ENCODE results near the gene CDCP1. TPM values are rescaled to one million over a fixed set of nuclear protein-coding genes. Genes with fewer than 3 reads are reported as not detected.
"Not testable (repeated sequence)": the region's sequence is repeated elsewhere in the genome, so short reads cannot be mapped to it uniquely, and the experiment has no call there.

Gene CDCP1
- total RNA-seq, 1 donor from 2014 or later = 0.53 TPM

DNA sequence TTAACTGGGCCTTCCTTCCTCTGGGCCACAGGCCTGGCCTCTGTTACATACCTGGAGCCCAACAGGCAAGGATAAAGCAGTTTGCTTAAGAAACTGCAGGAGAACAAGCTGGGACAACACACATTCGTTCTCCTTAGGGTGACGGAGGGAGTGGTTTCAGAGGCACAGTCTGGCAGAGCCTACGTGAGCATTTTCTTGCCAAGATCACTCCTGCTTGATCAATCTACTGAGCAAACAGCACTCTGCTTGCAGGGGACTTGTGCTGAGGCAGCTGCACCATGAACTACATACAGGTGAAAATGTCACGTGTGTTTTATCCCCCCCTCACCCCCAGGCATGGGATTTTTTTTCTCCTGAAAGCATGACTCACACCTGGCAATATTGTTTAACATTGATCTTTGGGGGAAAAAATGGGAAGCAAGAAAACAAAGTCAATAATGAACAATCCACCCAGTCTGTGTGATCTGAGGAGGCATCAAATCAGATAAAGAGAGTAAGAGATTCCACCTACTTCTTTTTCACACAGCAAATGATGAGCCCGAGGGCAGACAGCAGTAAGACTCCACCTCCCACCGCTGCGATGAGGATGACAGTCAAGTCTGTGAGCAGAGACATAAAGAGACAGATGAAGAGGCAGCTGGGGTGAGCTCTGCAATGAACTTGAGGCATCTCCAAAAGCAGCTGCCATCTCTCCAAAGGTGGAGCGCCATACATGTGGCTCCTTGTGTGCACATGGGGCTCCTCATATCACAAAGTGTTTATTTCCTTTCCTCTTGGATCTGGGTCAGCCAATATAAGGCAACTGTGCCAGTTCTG lies 57.4 kb downstream of the CDCP1 start:
- ATAC-seq (peak; percentile 95), DNase-seq (ENCODE audit: low spot score) (peak; percentile 61)

DNA sequence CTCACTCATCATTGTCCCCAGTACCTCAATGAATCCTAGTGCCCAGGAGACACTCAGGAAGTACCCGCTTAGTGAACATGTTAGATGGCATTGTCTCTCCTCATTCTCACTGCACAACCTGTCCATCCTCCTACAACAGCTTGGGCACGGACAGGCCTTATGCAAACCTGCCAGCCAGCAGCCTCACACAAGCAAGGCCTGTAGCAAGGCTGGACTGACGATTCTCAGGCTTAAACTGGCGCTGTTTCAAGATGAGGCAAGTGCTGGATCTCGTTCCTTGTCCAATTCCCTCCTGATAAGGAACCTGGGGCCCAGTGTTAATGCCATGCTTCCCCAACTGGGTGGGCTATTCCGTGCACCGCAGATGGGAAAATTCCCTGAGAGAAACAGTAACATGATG lies 59.0 kb downstream of the CDCP1 start:
- DNase-seq (ENCODE audit: low spot score) (no peak), ATAC-seq (no peak)

DNA sequence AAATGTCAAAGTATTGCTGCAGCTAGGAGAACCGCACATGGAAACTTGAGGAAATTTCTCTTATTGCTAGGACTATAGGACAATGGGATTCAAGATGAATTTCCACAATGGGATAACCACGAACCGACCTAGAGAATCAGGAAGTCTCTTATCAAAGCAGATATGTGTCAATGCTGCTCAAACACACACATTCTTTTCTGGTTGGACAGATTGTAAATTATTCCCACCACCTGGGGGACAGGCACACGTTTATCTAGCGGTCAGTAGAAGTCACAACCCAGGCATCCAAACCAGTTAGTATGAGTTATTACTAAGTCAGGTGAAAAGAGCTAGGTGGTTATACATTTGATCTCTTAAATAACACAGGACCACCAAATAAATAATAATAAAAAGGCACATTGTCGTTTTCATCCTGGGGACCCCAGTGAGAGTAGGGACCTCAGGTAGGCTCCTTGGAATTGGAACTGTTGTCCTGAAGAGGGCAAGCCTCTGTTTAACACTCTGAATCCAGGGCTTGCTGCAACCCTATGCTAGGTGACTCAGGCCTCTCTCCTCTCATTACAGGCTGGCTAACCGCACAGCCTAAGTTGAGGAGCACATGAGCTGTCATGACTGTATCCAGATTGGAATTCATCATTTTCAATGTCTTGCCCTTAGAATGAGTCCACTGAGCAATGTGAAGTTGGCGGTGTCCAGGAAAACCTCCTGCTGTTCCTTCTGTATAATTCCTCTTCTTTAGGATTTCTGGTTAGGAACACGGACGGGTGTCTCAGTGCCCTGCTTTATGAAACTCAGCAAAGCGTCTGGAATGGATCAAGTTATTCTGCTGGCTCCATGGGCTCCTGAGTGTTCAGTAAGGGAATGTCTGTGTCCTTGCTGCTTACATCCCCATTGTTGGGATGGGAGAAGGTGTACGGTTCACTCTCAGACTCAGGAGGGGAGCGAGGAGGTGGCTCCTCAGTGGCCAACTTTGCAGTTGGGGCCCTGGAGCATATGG lies 61.1 kb downstream of the CDCP1 start:
- ATAC-seq = no peak
- DNase-seq (ENCODE audit: low spot score) = no peak

DNA sequence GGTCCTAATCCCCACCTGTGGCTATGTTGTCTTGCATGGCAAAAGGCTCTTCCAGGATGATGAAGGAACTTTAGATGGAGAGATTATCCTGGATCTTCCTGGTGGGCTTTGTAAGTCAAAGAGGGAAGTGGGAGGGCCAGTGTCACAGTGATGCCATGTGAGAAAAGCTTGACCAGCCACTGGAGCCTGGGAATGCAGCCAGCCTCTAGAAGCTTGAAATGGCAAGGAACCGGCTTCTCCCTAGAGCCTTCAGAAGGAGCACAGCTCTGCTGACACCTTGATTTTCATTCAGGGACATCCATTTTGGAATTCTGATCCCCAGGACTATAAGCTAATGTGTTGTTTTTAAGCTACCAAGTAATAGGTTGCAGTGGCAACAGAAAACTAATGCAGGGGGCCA lies 61.8 kb downstream of the CDCP1 start:
- ATAC-seq = no peak
- DNase-seq (ENCODE audit: low spot score) = no peak

DNA sequence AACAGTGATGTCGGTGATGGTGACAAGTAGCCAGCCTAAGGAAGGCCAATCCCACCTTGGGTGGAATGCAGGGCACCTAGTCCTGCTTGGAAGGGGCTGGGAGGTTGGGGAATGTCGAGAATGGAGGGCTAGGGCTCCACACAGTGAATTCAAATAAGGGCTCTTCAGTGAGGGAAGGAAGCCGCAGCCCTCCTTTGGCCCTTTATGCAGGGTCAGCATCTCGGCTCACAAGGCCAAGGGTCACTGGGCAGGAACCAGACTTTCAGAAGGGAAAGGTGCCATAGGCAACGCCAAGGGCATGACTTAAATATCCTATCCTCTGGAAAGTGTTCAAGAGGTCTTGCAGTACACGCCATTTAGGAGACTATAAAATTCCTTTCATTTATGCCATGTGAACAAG lies 63.2 kb downstream of the CDCP1 start:
- ATAC-seq (no peak), DNase-seq (ENCODE audit: low spot score) (no peak)

DNA sequence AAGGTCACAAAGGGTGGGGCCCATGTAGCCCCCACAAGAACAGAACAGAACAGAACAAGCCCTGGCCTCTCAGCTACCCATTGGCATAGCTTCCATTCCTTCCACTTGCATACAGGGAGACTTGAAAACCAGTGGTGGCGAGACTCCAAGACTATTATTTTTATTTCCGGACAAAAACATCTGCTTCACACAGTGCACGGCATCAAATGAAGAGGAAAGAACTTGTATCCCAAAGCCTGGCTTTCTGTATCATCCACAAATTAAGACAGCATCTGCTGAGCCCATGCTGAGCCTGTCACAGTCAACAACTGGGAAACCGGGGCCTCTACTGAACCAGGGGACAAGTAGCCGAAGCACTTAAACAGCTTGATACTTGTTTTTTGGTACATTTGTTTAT lies 64.0 kb downstream of the CDCP1 start:
- DNase-seq (ENCODE audit: low spot score) (no peak), ATAC-seq (no peak)

DNA sequence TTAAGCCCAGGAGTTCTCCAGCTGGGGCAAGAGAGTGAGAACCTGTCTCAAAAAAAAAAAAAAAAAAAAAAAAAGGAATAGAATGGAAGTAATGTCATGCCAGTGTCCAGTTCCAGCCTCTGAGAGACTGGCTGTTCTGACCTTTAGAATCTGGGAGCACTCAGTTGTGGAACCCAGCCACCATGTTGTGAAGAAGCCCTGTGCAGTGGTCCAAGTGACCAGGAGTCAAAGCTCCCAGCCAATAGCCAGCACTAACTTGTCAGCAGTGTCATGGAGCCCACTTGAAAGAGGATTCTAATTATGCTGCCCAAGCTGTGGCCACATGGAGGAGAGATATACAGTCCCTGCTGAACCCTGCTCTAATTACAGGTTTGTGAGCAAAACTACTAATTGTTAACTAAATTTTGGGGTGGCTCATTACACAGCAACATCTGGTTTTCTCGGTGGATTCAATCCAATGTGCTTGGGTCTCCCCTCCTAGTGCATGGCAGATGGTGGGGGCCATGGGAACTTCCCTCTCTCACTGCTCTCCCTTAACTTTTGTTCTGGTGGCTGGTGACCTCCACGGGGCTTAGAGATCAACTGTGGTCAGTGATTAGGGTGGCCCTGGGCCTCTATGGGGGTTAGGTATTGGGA lies 64.6 kb downstream of the CDCP1 start:
- DNase-seq (ENCODE audit: low spot score) = no peak
- ATAC-seq = no peak

DNA sequence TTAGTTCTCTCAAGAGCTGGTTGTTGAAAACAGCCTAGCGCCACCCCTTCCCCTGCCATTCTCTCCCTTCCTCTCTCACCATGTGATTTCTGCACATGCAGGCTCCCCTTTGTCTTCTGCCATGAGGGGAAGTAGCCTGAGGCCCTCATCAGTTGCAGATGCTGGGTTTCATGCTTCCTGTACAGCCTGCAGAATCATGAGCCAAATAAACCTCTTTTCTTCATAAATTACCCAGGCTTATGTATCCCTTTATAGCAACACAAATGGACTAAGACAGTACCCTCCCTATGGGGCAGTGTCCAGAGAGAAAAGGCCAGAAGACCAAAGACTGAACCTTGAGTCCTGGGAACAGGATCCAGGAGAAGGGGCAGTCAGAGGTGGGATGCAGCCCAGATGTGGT lies 65.4 kb downstream of the CDCP1 start:
- no peak for ATAC-seq
- no peak for DNase-seq (ENCODE audit: low spot score)

DNA sequence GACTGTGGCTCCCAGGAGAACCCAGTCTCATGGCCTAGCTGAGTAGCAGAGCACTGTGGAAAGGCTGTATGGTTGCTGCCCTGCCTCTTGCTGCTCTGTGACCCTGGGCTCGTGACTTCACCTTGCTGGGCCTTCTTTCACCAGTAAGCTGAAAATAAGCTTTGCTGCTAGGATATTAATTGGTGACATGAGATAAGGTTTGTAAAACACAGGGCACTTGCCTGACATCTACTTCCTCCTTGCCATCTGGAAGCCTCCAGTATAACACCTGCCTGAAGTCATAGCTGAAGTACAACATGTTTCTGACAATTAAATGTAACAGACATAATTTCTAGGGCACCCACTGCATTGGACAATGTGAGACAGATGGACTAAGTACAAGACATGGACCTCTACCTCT lies 66.5 kb downstream of the CDCP1 start:
- DNase-seq (ENCODE audit: low spot score) (no peak), ATAC-seq (no peak)

DNA sequence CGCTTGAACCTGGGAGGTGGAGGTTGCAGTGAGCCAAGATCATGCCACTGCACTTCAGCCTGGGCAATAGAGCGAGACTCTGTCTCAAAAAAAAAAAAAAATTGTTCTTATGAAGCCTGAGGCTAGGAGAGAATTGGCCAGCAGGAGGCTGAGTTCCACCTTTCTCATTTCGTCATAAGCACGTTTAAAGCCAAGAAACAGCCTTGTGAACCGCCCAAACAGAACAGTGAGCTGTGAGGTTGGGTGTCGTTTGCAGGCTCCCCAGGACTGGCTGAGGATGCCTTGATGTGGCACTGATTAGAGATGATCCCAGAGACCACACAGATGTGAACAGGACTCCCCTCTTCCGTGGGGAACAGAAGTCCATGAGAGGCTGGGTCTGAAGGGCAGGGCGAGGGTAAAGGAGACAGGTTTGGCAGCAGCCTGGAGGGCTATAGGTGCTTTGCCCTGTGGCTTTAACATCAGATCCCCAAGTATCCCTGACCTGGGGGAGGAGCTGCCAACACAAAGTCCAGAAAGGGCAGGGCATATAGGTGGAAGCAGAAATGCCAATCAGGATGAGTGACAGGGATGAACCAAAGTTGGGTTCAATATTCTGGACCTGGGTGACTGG lies 67.2 kb downstream of the CDCP1 start:
- no peak for ATAC-seq

DNA sequence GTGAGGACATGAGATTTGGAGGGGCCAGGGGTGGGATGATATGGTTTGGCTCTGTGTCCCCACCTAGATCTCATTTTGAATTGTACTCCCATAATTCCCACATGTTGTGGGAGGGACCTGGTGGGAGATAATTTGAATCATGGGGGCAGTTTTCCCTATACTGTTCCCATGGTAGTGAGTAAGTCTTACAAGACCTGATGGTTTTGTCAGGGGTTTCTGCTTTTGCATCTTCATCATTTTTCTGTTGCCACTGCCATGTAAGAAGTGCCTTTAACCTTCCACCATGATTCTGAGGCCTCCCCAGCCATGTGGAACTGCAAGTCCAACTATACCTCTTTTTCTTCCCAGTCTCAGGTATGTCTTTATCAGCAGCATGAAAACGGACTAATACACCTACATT lies 67.9 kb downstream of the CDCP1 start:
- ATAC-seq; DNase-seq (ENCODE audit: low spot score): not testable (repeated sequence)

More for the DNA sequence above, 67.2 kb downstream of the CDCP1 start:
- no peak for DNase-seq (ENCODE audit: low spot score)

DNA sequence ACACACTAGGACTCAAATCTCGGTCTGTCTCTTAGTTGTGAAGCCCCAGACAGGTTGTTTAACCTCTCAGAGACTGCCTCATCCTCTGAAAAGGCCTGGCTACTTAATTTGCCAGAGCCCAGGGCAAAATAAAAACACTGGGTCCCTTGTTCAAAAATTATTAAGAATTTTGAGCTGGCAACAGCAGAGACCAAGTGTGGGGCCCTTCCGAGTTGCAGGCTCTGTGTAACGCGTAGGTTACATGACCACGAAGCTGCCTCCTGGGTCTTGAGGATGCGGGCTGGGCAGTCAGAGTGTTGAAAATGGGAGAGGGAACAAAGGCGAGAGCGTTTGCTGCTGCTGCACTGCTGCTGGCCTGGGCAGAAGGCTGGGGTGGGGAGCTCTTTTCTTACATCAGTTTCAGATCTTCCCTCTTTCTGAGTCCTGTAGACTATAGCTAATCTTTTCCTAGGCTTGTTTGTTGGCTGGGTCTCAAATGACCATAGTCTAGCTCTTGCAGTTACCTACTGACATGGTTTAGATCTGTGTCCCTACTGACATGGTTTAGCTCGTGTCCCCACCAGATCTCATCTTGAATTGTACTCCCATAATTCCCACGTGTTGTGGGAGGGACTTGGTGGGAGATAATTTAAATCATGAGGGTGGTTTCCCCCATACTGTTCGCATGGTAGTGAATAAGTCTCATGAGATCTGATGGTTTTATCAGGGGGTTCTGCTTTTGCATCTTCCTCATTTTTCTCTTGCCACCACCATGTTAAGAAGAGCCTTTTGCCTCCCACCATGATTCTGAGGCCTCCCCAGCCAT lies 70.2 kb downstream of the CDCP1 start:
- no peak for ATAC-seq
- no peak for DNase-seq (ENCODE audit: low spot score)

DNA sequence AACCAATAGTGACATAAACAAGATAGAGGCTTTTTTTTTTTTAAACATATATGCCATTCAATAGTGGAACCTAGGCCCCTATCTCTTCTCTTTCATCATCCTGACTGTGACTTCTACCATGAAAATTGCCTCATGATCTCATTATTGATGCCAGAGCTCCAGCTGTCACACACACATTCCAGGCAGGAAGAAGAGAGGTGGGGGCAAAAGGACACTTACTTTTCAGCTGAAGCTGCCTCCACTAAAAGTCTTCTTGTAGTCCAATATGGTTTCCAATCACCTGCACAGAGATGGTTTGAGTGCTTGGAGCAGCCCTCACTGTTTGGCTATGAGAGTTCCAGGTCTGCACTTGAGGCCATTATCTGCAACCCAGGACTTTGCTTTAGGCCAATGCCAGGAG lies 75.1 kb downstream of the CDCP1 start:
- DNase-seq (ENCODE audit: low spot score) = no peak
- no peak for ATAC-seq

DNA sequence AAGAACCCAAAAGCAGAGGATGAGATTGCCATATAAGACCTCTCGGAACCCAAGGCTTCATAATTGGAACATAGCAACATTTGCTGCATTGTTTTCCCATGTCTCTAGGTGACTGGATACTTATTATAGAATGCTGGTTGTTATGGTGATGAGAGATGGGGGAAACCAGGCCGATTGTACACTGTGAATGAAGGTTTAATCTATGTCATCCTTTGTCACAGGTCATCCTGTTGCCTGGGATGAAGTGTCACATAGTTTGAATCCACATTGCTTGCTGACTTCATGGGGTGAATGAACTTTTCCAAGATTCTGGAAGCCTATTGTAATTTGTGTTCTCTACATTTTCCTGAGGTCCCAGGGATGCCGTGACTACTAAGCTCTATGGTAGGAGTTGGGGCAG lies 78.2 kb downstream of the CDCP1 start:
- no peak for ATAC-seq
- no peak for DNase-seq (ENCODE audit: low spot score)

DNA sequence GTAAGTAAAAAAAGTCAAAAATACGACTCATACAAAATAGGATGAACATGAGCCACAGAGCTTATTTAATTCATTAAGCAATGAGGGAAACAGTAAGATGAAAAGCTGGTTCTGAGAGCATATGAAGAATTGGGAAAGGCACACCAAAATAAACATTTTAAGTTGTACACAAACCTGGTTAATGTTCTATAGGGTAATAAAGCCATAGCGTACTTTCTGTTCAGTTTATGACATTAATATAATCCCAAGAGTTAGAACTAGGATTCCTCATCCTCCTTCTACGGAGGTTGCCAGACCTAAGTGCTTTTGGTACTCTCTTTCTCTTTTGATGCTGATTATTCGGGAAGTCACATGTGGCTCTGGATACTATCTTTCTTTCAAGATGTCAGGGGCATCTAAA lies 78.7 kb downstream of the CDCP1 start:
- no peak for DNase-seq (ENCODE audit: low spot score)
- no peak for ATAC-seq

DNA sequence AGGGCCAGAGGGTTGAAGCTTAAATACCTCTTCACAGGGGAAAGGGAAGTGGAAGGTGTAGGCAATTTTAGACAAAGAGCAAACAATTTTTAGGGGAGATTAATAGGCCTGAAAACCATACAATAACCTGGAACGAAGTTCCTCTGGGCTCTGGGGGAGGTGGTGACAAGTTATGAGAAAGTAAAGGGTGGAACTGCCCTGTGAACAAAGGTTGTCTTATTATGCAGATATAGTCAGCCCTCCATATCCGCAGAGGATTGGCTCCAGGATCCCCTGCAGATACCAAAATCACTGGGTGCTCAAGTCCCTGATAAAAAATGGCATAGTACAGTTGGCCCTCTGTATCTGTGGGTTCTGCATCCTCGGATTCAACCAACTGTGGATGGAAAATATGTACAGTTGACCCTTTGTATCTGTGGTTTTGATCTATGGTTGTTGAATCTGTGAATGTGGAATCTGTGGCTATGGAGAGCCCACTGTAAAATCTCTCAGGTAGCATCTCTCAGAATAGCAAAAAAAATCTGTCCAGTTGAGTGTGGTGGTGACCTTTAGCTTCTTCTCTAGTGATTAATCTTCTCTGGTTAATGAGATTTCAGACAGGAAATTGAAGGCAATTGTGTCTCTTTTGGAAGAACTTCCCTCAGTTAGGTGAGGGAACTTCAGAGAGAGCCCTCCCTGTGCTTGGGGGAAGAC lies 79.9 kb downstream of the CDCP1 start:
- ATAC-seq = no peak

DNA sequence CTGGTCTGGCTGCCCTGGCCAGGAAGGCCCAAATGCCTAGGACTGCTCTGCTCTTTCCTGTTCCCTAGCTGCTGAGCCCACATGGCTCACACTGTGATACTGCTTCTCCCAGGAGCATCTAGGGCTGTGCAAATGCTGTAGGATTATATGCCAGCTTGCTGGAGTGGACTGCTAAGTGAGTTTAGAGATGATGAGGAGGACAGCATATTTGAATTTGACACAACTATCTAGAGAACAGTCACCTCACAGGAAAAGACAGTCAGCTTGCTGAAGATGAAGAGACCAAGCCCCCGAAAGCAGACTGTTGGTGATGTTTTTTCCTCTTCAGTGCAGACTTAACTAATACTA lies 80.8 kb downstream of the CDCP1 start:
- ATAC-seq = no peak
- DNase-seq (ENCODE audit: low spot score) = no peak

More for the DNA sequence above, 79.9 kb downstream of the CDCP1 start:
- DNase-seq (ENCODE audit: low spot score) = no peak

DNA sequence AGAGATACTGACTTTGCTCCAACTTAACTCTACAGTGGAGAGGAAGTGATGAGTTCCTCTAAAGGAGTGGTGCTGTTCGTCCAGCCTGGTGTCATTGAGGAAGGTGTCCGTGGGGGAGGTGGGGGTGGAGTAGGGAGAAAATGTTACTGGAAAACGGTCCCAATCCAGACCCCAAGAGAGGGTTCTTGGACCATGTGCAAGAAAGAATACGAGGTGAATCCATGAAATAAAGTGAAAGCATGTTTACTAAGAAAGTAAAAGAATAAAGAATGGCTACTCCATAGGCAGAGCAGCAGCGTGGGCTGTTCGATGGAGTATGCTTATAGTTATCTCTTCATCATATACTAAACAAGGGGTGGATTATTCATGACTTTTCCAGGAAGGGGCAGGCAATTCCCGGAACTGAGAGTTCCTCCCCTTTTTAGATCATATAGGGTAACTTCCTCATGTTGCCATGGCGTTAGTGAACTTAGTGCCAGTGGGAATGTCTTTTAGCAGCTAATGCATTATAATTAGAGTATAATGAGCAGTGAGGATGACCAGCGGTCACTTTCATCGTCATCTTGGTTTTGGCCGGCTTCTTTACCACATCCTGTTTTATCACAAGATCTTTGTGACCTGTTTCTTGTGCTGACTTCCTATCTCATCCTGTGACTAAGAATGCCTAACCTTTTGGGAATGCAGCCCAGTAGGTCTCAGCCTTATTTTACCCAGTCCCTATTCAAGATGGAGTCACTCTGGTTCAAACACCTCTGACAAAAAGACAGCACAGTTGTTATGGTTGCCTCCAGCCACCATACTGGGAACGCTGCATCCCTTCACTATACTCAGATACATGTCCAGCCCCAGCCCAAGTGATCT lies 81.4 kb downstream of the CDCP1 start:
- ATAC-seq (peak; percentile 35), DNase-seq (ENCODE audit: low spot score) (no peak)

DNA sequence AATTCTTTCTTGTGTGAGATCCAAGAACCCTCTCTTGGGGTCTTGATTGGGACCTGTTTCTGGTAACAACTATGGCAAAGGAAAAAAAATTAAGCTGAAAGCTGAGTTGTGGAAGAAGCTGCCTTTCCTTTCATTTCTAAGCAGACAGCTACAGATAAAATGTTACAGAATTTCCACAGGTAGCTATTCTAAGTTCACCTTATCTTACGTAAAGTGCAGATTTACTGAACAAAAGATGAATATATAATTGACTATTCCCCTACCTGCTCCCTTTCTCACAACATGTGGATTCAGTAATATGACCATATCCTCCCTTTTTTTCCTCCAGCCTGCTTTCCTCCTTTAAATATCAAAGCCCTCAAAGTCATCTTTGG lies 83.5 kb downstream of the CDCP1 start:
- ATAC-seq = no peak
- no peak for DNase-seq (ENCODE audit: low spot score)
